ENCODE measurements around the gene DCAF10. TPM values are rescaled to one million over a fixed set of nuclear protein-coding genes. Genes with fewer than 3 reads are reported as not detected.
A peak's percentile ranks its signal among the peaks of the same experiment; 100 is the strongest.

The DCAF10 gene
- total and polyA plus RNA-seq, 4 donors: 9.7 to 22.2 (median 15.3) TPM

GRCh38 chr9:37752642-37753488 is 47.7 kb upstream of the DCAF10 start:
- no peak for TF ChIP-seq RAD21 (IDR thresholded peaks at IDR 0.05)
- no peak for TF ChIP-seq ZBTB33 (IDR thresholded peaks at IDR 0.05)
- no peak for TF ChIP-seq FOXA2 (IDR thresholded peaks at IDR 0.05)
- TF ChIP-seq TAF1 (conservative IDR thresholded peaks at IDR 0.05): no peak
- TF ChIP-seq HNF4A (conservative IDR thresholded peaks at IDR 0.05): no peak
- TF ChIP-seq SP1 (IDR thresholded peaks at IDR 0.05): no peak
- TF ChIP-seq MAX (IDR thresholded peaks at IDR 0.05): no peak
- TF ChIP-seq HNF4G (IDR thresholded peaks at IDR 0.05): no peak
- TF ChIP-seq GABPA (IDR thresholded peaks at IDR 0.05 in 1 of 2, conservative IDR thresholded peaks at IDR 0.05 in 1 of 2): no peak
- TF ChIP-seq ATF3 (IDR thresholded peaks at IDR 0.05): no peak
- no peak for TF ChIP-seq REST (IDR thresholded peaks at IDR 0.05)
- TF ChIP-seq EGR1 (IDR thresholded peaks at IDR 0.05; ENCODE audit: low read depth in 2 of 2): no peak
- no peak for TF ChIP-seq YY1 (IDR thresholded peaks at IDR 0.05)
- TF ChIP-seq NR2F2 (IDR thresholded peaks at IDR 0.05): no peak
- TF ChIP-seq JUND (IDR thresholded peaks at IDR 0.05): no peak
- TF ChIP-seq CTCF (IDR thresholded peaks at IDR 0.05; ENCODE audit: low read depth, low read length, missing input control): no peak
- TF ChIP-seq FOXA1 (IDR thresholded peaks at IDR 0.05): no peak
- WGBS: 89% methylated on average over 29 of the region's 29 CpGs
- H3K27me3 ChIP-seq (ENCODE audit: control insufficient read depth in 4 of 4, insufficient read depth in 4 of 4, low read length in 3 of 4): no peaks in the 10 kb centered on the region
- no peaks in the 10 kb centered on the region for H3K9me3 ChIP-seq (ENCODE audit: control insufficient read depth in 4 of 4, low read length in 3 of 4)
- no peak overlapping the region for H3K27ac ChIP-seq (ENCODE audit: low read depth in 1 of 2, low read length in 2 of 2)
- no peak overlapping the region for H3K9ac ChIP-seq (ENCODE audit: low read depth in 1 of 2, low read length in 2 of 2)
- H3K4me3 ChIP-seq (ENCODE audit: low read depth in 1 of 3, low read length in 3 of 3): peak overlapping the region; percentile 74 to 99 (median 75)
- peaks cover 2 to 13% (median 8%) of the 10 kb centered on the region in 4 donors for H3K4me1 ChIP-seq (ENCODE audit: control insufficient read depth in 4 of 4, insufficient read depth in 4 of 4, low read length in 3 of 4)
- no peak for DNase-seq (ENCODE audit: low spot score)
- no peaks in the 10 kb centered on the region for H3K36me3 ChIP-seq (ENCODE audit: control insufficient read depth in 4 of 4, insufficient read depth in 3 of 4, low read depth in 1 of 4, low read length in 3 of 4)

Data from liver (tissue), 9 donors.